Fibroblast of skin of abdomen (primary cell): ENCODE measurements around the gene NOTCH3.

Experiments used
- DNase-seq: peaks from one replicate; pipeline ENCODE4 v3.0.0-alpha.2; 2013

Gene NOTCH3

GRCh38 chr19:15195371-15196334 lies 5.1 kb downstream of the NOTCH3 start:
- peak; percentile 39 for DNase-seq

DNA sequence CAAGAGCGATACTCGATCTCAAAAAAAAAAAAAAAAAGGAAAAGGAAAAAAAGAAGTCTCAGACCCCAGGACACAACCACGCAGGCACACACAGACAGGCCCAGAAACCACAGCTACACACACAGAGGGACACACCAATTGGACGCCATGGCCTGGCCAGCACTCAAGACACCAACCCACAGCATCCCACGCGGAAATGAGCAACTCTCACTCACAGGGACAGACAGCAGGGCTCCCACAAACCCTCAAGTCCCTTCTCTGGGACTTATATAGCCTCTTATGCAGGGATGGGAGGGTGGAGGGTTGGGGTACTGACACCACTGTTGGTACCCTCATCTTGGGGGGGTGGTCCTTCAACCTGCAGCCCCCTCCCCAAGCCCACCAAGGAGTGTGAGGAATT lies 5.9 kb downstream of the NOTCH3 start:
- DNase-seq = no peak

DNA sequence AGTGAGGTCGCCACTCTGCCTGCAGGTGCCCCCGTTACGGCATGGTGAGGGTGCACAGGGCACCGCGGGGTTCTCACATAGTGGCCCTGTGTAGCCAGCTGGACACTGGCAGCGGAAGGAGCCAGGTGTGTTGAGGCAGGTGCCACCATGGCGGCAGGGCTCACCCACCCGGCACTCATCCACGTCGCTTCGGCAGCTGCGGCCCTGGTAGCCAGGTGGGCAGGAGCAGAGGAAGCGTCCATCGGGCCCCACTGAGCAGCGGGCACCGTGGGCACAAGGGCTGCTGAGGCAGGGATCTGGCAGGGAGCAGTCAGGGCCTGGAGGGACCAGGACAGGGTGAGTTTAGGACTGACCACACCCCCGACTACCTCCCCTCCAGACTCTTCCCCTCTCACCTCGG lies 8.8 kb downstream of the NOTCH3 start:
- DNase-seq = no peak

DNA sequence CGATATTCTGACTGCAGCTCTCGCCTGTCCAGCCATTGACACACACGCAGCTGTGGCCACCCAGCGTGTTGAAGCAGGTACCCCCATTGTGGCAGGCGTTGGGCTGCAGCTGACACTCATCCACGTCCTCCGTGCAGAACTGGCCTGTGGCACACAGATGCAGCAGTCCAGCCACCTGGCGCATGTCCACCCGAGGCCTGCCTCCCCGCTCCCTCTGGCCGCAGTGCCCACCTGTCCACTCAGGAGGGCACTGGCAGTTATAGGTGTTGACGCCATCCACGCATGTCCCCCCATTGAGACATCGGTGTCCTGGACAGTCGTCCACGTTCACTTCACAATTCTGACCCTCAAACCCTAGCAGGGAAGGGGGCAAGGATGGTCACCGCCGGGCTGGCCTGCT lies 9.3 kb downstream of the NOTCH3 start:
- DNase-seq = no peak

- no peak for DNase-seq
These were observed 11.9 kb downstream of the NOTCH3 start for GRCh38 chr19:15188851-15189250.

DNA sequence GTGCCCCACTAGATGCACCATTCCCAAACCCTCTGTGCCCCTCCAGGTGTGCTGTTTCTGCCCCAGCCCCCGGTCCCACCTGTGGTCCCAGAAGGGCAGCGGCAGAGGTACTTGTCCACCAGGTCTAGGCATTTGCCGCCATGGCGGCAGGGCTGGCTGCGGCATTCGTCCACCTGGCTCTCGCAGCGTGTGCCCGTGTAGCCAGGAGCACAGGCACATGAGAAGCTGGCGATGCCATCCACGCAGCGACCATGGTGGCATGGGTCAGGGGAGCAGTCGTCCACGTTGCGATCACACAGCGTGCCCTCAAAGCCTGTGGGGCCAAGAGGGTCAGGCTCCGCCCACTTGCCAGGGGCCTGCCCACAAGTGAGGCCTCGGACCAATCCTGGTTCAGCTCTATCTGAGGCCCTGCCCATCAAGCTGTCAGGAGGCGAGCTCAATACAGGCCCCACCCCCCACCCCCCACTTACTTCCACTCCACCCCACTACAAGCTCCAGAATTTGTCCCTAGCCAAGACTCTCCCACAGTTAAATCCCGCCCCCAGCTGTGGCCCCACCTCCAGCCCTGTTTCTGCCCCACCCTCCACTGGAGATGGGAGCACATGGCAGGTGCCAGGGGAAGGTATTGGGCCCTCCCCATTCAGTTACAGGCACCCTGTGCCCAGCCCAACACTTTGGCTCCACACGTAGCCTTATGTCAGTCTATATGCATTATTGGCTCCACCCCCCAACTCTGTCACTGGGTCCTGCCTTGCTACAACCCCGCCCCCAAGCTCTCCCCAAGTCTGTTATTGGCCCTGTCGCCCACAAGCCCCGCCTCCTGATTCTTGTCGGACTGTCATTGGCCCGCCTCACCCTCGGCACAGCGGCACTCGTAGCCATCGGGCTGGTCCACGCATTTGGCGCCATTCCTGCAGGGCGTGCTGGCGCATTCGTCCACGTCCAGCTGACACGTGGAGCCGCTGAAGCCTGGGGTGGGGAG lies 13.5 kb downstream of the NOTCH3 start:
- DNase-seq = no peak

DNA sequence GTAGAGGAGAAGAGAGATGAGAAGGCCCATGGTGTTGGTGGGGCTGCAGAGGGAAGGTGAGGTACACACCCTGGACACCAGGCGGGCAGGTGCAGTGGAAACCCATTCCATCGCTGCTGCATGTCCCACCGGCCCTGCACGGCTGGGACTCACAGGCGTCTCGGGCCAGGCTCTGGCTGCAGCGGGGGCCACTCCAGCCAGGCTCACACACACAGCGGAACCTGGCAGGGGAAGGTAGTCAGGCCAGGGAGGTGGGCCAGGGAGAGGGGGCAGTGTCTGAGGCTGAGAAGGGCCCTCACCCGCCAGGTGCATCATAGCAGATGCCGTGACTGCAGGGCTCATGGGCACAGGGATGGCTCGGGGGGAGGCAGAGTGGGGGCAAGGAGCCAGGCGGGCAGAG lies 15.6 kb downstream of the NOTCH3 start:
- no peak for DNase-seq

- no peak for DNase-seq
These were observed 16.0 kb downstream of the NOTCH3 start for GRCh38 chr19:15184776-15185175.

DNA sequence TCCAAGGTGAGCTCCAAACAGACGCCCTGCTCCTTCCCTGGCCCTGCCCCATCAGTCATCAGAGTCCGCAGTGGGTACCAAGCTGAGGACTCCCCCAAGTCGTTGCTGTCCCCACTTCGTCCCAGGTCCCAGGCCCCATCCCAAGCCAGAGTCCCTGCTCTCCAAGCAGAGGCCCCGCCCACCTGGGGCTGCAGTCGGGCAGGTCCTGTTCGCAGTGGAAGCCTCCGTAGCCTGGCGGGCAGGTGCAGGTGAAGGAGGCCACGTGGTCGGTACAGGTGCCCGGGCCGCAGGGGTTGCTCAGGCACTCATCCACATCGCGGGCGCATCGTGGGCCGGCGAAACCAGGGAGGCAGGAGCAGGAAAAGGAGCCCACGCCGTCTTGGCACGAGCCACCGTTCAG lies 19.4 kb downstream of the NOTCH3 start:
- no peak for DNase-seq

GRCh38 chr19:15180451-15181390 lies 20.1 kb downstream of the NOTCH3 start:
- DNase-seq = no peak

GRCh38 chr19:15178629-15179308 lies 22.0 kb downstream of the NOTCH3 start:
- no peak for DNase-seq

DNA sequence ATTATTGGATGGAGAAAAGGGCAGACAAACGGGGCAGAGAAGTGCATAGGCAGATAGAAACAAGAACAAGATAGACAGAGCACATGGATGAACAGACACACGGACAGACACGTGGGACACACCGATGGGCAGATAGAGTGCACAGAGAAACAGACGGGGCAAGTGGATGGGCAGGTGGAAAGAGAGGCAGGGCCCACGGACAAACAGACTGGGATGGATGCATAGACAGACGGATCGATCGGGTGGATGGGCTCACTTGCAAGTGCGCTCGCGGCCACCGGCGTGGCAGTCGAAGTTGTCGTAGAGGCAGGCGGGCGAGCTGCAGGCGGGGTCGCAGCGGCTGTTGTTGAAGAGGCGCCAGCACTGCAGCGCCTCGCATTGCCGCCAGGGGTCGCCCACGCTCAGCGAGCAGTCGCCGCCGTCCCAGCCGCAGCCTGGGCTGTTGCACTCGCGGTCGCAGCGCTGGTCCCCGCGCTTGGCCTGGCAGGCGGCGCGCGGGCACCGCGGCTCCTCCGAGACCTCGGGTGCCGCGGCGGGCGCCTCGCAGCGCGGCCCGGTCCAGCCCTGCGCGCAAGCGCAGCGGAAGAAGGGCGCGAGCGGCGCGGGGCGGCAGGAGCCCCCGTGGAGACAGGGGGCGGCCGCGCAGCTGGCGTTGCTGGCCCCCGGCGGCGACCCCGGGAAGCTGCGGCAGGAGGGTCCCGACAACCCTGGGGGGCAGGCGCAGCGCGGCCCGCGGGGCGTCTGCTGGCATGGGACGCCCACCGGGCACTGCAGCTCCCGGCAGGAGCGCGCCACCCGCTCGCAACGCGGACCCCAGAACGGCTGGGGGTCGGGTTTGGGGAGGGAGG lies 23.3 kb downstream of the NOTCH3 start:
- DNase-seq = peak; percentile 60

DNA sequence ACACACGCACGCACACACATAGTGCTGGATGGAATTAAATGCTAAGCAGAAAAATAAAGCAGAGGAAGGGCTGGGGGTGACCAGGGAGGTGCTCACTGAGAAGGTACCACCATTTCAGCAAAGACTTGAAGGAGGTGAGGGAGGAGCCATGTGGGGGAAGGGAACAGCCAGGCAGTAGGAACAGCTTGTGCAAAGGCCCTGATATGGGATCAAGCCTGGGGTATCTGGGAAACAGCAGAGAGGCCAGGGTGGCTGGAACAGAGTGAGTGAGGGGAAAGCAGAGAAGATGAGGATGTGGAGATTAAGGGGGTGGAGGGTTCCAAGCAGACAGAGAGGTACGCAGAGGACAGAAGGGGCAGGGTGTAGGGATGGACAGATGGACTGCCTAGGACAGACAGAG lies 25.2 kb downstream of the NOTCH3 start:
- DNase-seq = no peak

DNA sequence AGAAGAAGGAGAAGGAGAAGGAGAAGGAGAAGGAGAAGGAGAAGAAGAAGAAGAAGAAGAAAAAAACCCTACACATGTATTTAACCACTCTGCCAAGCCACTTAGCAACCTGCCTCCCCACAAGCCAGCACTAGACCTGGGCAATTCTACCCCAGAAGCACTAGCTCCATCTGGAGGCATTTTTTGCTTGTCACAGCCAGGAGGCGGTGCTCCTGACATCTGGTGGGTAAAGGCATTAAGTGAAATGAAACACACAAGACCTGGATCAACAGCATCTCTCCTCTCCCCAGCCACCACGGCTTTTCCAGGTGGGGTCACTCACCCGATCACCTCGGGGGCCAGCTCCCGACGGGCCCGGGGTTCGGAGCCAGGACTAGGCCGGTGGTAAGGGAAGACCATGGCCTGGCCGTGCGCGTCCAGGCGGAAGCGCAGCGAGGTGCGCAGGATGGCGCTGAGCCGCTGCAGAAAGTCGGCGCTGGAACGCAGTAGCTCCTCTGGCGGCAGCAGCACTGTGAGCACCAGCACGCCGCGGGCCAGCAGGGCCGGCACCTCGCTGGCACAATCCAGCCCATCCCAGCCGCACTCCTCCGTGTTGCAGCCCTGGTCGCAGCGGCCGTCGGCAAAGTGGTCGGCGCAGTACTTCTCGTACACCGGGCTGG lies 26.9 kb downstream of the NOTCH3 start:
- DNase-seq = no peak

- no peak for DNase-seq
These were observed 30.4 kb downstream of the NOTCH3 start for GRCh38 chr19:15170345-15170744.

GRCh38 chr19:15169541-15170285 lies 31.1 kb downstream of the NOTCH3 start:
- DNase-seq = no peak

- no peak for DNase-seq
These were observed 34.1 kb downstream of the NOTCH3 start for GRCh38 chr19:15166700-15167099.

- no peak for DNase-seq
These were observed 39.5 kb downstream of the NOTCH3 start for GRCh38 chr19:15161028-15161984.
